GM12874 (cell line): ENCODE measurements around the gene MED25.

Source experiments
- TF ChIP-seq, protein P1 (sequence below): IDR thresholded peaks from 2 replicates; pipeline ENCODE4 v1.5.1; 2011; ENCODE audit warnings: low read depth, mild to moderate bottlenecking, control low read depth, low read length, moderate library complexity; ENCODE audit not compliant: insufficient read depth

MED25 gene

DNA sequence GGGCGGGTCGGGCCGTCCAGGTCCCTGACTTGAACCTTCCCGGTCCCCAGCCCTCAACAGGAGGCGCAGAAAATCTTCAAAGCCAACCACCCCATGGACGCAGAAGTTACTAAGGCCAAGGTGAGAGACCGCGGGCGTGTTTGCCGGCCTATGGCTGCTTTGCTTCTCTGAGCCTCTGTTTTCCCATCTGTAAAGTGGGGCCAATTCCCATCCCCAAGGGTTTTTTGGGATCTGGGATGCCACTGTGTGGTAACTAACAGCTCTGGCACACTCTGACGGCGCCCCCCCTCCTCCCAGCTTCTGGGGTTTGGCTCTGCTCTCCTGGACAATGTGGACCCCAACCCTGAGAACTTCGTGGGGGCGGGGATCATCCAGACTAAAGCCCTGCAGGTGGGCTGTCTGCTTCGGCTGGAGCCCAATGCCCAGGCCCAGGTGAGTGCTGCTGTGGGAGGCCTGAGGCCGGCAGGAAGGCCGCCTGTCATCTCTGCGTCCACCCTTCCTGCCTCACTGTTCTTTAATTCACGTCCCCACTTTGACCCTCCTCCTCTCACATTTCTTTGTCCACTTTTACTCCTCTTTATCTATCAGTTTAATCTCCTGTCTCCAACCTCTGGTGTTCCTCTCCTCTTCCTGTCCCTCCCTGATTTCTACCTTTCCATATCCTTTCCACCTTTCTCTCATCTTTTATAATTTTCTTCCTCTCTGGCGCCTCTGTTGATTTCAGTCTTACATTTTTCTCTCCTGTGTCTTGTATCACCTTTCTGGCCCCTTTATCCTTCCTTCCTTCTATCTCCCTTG lies 12.1 kb upstream of the MED25 start:
- TF ChIP-seq, protein P1, sequence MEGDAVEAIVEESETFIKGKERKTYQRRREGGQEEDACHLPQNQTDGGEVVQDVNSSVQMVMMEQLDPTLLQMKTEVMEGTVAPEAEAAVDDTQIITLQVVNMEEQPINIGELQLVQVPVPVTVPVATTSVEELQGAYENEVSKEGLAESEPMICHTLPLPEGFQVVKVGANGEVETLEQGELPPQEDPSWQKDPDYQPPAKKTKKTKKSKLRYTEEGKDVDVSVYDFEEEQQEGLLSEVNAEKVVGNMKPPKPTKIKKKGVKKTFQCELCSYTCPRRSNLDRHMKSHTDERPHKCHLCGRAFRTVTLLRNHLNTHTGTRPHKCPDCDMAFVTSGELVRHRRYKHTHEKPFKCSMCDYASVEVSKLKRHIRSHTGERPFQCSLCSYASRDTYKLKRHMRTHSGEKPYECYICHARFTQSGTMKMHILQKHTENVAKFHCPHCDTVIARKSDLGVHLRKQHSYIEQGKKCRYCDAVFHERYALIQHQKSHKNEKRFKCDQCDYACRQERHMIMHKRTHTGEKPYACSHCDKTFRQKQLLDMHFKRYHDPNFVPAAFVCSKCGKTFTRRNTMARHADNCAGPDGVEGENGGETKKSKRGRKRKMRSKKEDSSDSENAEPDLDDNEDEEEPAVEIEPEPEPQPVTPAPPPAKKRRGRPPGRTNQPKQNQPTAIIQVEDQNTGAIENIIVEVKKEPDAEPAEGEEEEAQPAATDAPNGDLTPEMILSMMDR: no peak

DNA sequence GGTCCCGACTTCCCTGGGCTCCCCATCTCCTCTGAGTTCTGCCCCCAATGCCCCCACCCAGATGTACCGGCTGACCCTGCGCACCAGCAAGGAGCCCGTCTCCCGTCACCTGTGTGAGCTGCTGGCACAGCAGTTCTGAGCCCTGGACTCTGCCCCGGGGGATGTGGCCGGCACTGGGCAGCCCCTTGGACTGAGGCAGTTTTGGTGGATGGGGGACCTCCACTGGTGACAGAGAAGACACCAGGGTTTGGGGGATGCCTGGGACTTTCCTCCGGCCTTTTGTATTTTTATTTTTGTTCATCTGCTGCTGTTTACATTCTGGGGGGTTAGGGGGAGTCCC lies 11.5 kb upstream of the MED25 start:
- TF ChIP-seq, protein P1: no peak

- TF ChIP-seq, protein P1: no peak
These were observed 10.8 kb upstream of the MED25 start for GRCh38 chr19:49807058-49807903.

DNA sequence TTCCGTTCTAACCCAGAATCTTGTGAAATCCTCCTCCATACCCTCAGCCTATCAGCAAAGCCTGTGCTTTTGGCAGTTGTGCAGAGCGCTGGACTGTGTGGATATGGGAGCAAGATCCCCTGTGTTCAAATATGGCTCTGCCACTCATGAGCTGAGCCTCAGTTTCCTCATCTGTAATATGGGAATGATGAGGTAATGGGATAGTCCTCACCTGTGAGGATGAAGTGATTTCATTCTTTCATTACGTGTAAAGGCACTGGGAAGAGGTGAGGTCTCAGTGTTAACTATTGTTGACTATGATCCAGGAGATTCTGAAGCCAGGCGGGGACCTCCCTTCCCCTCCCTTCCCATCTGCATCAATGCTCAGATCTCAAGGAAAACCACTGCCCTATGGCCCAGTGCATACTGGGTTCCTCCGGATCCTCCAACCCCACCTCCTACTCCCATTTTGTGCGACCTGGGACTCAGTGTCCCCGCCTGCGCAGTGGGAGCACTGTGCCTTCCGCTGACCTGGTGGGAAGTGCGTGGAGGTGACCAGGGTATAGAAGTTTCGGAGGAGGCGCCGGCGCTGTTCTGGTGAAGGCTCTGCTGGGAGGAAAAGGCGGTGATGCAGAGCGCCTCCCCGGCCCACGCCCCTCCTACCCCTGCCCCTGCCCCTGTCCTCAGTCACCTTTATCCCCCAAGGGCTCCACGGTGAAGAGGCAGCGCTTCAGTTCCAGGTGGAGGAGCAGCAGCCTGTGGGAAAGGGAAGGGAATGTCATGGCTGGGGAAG lies 10.0 kb upstream of the MED25 start:
- TF ChIP-seq, protein P1: no peak

- TF ChIP-seq, protein P1: no peak
These were observed 9.4 kb upstream of the MED25 start for GRCh38 chr19:49808711-49809159.

DNA sequence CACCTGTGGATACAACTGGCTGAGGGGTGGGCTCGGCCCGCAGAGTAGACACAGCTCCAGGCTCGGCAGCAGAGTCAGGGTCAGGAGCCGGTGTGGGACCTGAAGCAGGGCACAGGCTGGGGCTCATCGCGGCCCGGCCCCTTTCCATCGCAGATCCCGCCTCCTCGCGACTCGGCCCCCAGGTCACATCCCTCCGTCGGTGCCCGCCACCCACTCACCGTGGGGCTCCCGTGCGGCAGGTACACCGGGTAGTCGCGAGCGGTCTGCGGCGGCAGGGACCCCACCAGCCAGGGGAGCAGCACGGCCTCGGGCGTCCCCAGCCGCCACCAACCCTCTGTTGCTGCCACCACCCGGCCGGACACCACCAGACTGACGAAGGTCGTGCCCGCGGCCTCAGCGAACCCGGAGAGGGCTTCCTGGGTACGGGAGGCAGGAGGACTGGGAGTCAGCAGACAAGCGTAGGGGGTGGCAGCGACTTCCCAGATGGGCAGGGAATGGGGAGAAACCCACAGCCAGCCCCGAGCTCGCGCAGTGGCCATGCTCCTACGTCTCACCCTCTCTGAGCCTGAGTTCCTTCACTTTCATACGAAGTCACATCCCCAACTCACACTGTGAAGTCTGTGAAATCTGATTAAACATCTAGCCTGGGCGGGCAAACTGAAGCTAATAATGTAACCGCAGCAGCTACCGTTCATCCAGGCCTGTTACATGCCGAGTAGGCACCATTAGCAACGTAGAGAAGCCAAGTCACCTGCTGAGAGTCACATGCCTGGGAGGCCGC lies 8.7 kb upstream of the MED25 start:
- TF ChIP-seq, protein P1: 0 out of 2 replicates have a peak, but pooled peaks have one; percentile 8
